Activated naive CD8-positive, alpha-beta T cell treated with anti-CD3 and anti-CD28 coated beads, Interleukin-2, amount 50 U/mL, for 24 hours (primary cell): Measurements from ENCODE around the gene BICDL1.
"Not testable (repeated sequence)": the region's sequence is repeated elsewhere in the genome, so short reads cannot be mapped to it uniquely, and the experiment has no call there.

Experiments
- ATAC-seq: fragments of 150-1000 bp; cut with Tn5 transposase; one replicate; pipeline ENCODE4 v1.10.0; 2021
- DNase-seq: peaks from one replicate; pipeline ENCODE4 v3.0.0; 2021
- H3K27ac Mint-ChIP-seq: one replicate; pipeline ENCODE4 v1.8.0; 2021; ENCODE audit warnings: mild to moderate bottlenecking, mixed read lengths
- H3K27me3 Mint-ChIP-seq: one replicate; pipeline ENCODE4 v1.8.0; 2021; ENCODE audit warnings: mixed read lengths
- H3K36me3 Mint-ChIP-seq: one replicate; pipeline ENCODE4 v1.8.0; 2021; ENCODE audit warnings: low read depth, mixed read lengths
- H3K4me1 Mint-ChIP-seq: one replicate; pipeline ENCODE4 v1.8.0; 2021; ENCODE audit warnings: mixed read lengths
- H3K4me3 Mint-ChIP-seq: one replicate; pipeline ENCODE4 v1.8.0; 2021; ENCODE audit warnings: mild to moderate bottlenecking, moderate library complexity, mixed read lengths
- H3K9me3 Mint-ChIP-seq: one replicate; pipeline ENCODE4 v1.8.0; 2021; ENCODE audit warnings: mixed read lengths

BICDL1 gene

GRCh38 chr12:119989731-119990381 is 820 bp downstream of the BICDL1 start:
- H3K27ac Mint-ChIP-seq = peak overlapping the region; percentile 90
- peaks cover 52% of the 10 kb centered on the region for H3K4me1 Mint-ChIP-seq
- no peaks in the 10 kb centered on the region for H3K9me3 Mint-ChIP-seq
- ATAC-seq (peak; percentile 12), DNase-seq (peak; percentile 81)
- H3K36me3 Mint-ChIP-seq = peaks cover 43% of the 10 kb centered on the region
- peak overlapping the region; percentile 94 for H3K4me3 Mint-ChIP-seq
- H3K27me3 Mint-ChIP-seq = peaks cover 3% of the 10 kb centered on the region

DNA sequence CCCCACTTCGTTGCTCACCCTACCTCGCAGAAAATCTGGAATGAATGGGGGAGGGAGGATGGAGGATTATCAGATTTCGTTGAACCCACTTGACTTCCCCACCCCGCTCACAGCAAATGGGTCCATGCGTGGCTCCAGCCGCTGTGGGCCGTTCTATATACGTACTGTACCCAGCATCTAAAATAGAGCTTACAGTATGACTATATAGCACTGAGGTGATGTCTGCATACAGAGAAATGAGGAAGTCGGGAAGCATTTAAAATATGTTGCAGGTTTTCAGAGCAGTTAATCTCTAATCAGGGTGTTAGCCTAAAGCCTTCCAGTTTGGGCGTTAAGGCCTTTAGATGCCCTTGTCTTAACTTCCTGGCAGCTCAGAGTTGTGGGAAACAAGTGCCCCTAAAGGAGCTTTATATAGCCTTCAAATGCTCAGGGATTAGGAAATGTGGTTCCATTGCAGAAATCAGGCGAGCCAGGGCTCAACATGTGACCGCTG is 1.4 kb downstream of the BICDL1 start:
- Mint-ChIP-seq H3K36me3 (peaks cover 49% of the 10 kb centered on the region), H3K27ac (peak overlapping the region; percentile 90), H3K27me3 (peaks cover 2% of the 10 kb centered on the region), H3K9me3 (no peaks in the 10 kb centered on the region), H3K4me1 (peaks cover 58% of the 10 kb centered on the region), H3K4me3 (peak overlapping the region; percentile 94)
- DNase-seq = no peak
- ATAC-seq = no peak

DNA sequence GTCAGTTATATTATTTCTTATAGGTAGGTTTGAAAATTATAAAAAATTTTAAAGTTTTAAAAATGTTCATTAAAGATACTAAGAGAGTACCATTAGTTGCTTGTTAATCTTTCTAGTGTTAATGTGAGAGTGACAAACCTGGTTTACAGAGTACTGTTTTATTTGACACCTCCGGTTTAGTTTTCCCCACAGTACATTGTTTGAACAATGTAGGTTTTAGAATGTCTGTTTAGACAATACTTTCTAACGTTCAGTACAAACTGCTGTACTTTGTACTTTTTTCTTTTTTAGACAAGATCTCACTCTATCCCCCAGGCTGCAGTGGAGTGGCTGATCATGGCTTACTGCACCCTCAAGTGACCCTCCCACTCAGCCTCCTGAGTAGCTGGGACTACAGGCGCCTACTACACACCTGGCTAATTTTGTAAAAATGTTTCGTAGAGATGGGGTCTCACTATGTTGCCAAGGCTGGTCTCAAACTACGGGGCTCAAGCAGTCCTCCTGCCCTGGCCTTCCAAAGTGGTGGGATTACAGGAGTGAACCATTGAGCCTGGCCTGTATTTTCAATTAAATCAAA is 3.2 kb downstream of the BICDL1 start:
- ATAC-seq (no peak), DNase-seq (no peak)
- H3K9me3 Mint-ChIP-seq = no peaks in the 10 kb centered on the region
- no peaks in the 10 kb centered on the region for H3K27me3 Mint-ChIP-seq
- H3K36me3 Mint-ChIP-seq = peaks cover 60% of the 10 kb centered on the region
- H3K4me1 Mint-ChIP-seq = peaks cover 67% of the 10 kb centered on the region
- H3K27ac Mint-ChIP-seq = peak overlapping the region; percentile 90
- peak overlapping the region; percentile 94 for H3K4me3 Mint-ChIP-seq

- ATAC-seq (no peak), DNase-seq (no peak)
- peaks cover 86% of the 10 kb centered on the region for H3K36me3 Mint-ChIP-seq
- no peaks in the 10 kb centered on the region for H3K9me3 Mint-ChIP-seq
- peaks cover 72% of the 10 kb centered on the region for H3K4me1 Mint-ChIP-seq
- H3K27me3 Mint-ChIP-seq = no peaks in the 10 kb centered on the region
- H3K27ac Mint-ChIP-seq = peak overlapping the region; percentile 49
- H3K4me3 Mint-ChIP-seq = no peak overlapping the region
Observed at GRCh38 chr12:119994892-119995658, 6.0 kb downstream of the BICDL1 start.

- ATAC-seq = no peak
Observed at GRCh38 chr12:119996417-119996816, 7.4 kb downstream of the BICDL1 start.

DNA sequence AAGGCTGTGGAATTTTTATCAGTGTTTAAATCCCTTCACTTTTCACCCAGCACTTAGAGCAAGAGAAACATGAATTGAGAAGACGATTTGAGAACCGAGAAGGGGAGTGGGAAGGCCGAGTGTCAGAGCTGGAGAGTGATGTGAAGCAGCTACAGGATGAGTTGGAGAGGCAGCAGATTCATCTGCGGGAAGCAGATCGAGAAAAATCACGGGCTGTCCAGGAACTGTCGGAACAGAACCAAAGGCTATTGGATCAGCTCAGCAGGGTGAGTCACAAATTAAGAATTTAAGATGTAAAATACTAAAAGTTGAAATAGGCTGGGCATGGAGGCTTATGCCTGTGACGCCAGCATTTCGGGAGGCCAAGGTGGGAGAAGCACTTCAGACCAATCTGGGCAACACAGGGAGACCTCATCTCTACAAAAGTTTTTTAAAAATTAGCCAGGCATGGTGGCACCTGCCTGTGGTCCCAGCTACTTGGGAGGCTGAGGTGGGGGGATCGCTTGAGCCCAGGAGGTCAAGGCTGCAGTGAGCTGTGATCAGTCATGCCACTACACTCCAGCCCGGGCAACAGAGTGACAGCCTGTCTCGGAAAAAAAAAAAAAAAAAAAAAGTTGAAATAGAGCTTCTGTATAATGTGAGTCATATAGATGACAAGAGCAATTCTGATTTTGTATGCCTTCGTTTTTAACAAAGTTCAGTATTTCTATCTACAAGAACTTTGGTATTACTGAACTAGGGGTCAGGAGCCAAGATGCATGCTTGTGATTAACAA is 9.6 kb downstream of the BICDL1 start:
- peak; percentile 47 for ATAC-seq
- peak overlapping the region; percentile 56 for H3K27ac Mint-ChIP-seq
- peaks cover 68% of the 10 kb centered on the region for H3K4me1 Mint-ChIP-seq
- DNase-seq = no peak
- H3K9me3 Mint-ChIP-seq = no peaks in the 10 kb centered on the region
- peaks cover 87% of the 10 kb centered on the region for H3K36me3 Mint-ChIP-seq
- peak overlapping the region; percentile 45 for H3K4me3 Mint-ChIP-seq
- H3K27me3 Mint-ChIP-seq = no peaks in the 10 kb centered on the region

More at GRCh38 chr12:119996417-119996816, 7.4 kb downstream of the BICDL1 start:
- no peak for DNase-seq
- Mint-ChIP-seq H3K36me3 (peaks cover 85% of the 10 kb centered on the region), H3K27ac (peak overlapping the region; percentile 30), H3K27me3 (no peaks in the 10 kb centered on the region), H3K4me3 (no peak overlapping the region), H3K9me3 (no peaks in the 10 kb centered on the region), H3K4me1 (peaks cover 74% of the 10 kb centered on the region)

DNA sequence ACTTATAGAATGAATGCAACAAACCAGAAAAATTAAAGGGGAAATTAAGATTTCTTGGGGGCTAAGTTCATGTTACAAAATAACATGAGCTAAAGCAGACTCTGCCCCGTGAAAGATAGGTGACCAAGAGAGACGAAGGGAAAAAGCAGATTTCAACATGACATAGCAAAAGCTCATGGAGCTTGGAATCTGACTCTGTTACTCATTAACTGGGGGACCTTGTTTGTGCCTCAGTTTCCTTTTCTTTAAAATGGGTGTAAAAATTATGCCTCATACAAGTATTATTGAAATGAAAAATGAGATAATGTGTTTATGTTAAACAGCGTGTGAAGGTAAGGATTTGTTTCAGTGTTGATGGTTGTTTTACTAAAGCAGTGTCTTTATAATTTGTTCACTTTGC is 11.5 kb downstream of the BICDL1 start:
- H3K9me3 Mint-ChIP-seq = no peaks in the 10 kb centered on the region
- no peak overlapping the region for H3K4me3 Mint-ChIP-seq
- peak overlapping the region; percentile 37 for H3K27ac Mint-ChIP-seq
- peaks cover 83% of the 10 kb centered on the region for H3K36me3 Mint-ChIP-seq
- ATAC-seq = no peak
- DNase-seq = no peak
- H3K27me3 Mint-ChIP-seq = no peaks in the 10 kb centered on the region
- peaks cover 63% of the 10 kb centered on the region for H3K4me1 Mint-ChIP-seq

GRCh38 chr12:120006258-120006975 is 17.4 kb downstream of the BICDL1 start:
- Mint-ChIP-seq H3K9me3 (no peaks in the 10 kb centered on the region), H3K4me3 (peak overlapping the region; percentile 51), H3K27me3 (no peaks in the 10 kb centered on the region), H3K27ac (peak overlapping the region; percentile 98), H3K4me1 (peaks cover 83% of the 10 kb centered on the region), H3K36me3 (peaks cover 81% of the 10 kb centered on the region)
- no peak for DNase-seq
- peak; percentile 85 for ATAC-seq

DNA sequence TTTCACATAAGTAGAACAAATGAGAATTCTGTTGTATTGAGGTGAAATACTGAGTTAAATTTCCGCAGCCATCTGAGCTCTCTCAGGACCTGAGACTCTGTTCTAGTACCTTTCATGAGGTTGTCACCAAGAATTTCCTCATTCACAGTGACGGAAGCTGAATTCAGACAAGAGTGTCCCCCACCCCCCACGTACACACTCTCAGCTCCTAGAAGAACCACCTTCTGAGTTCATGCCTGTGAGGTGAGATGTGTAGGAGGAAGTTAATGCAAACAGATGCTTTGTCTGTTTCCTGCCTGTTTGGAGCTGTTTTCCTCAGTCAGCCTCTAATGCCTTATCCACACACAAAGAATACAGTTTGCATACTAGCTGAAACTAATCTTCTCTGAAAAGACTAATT is 18.2 kb downstream of the BICDL1 start:
- peak; percentile 64 for DNase-seq
- peak; percentile 57 for ATAC-seq
- Mint-ChIP-seq H3K4me3 (peak overlapping the region; percentile 51), H3K9me3 (no peaks in the 10 kb centered on the region), H3K4me1 (peaks cover 84% of the 10 kb centered on the region), H3K27ac (peak overlapping the region; percentile 98), H3K27me3 (peaks cover 2% of the 10 kb centered on the region), H3K36me3 (peaks cover 74% of the 10 kb centered on the region)

GRCh38 chr12:120010661-120011230 is 21.7 kb downstream of the BICDL1 start:
- no peaks in the 10 kb centered on the region for H3K9me3 Mint-ChIP-seq
- peaks cover 3% of the 10 kb centered on the region for H3K27me3 Mint-ChIP-seq
- H3K36me3 Mint-ChIP-seq = peaks cover 66% of the 10 kb centered on the region
- DNase-seq = no peak
- peak overlapping the region; percentile 62 for H3K4me3 Mint-ChIP-seq
- no peak for ATAC-seq
- H3K27ac Mint-ChIP-seq = peak overlapping the region; percentile 98
- H3K4me1 Mint-ChIP-seq = peaks cover 99% of the 10 kb centered on the region

DNA sequence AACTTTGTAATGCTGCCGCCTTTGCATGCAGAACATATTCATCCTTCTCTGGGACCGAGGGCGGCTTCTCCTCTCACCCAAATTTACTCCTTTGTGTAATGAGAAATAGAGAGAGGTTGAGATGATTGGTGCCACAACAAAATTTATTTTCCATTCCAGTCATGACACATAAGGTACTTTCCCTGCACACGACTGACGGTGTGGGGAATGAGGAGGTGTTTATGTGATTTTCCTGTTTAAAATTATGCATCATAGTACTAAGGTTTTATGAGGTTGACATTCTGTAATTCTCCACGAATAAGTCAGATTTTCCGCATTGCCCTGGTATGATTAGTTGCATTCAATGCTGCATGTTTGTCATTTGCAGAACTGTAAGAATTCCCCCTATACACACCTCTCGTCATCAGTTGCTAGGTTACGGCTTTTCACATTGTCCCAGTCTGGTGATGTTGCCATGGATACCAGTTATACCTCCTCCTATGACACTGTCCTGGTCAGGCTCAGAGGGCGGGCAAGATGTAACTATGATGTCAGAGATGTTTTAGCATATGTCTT is 23.1 kb downstream of the BICDL1 start:
- Mint-ChIP-seq H3K27ac (peak overlapping the region; percentile 98), H3K9me3 (peaks cover 4% of the 10 kb centered on the region), H3K4me1 (peaks cover 98% of the 10 kb centered on the region), H3K27me3 (peaks cover 3% of the 10 kb centered on the region), H3K36me3 (peaks cover 68% of the 10 kb centered on the region), H3K4me3 (peak overlapping the region; percentile 72)
- ATAC-seq (peak; percentile 81), DNase-seq (peak; percentile 74)

DNA sequence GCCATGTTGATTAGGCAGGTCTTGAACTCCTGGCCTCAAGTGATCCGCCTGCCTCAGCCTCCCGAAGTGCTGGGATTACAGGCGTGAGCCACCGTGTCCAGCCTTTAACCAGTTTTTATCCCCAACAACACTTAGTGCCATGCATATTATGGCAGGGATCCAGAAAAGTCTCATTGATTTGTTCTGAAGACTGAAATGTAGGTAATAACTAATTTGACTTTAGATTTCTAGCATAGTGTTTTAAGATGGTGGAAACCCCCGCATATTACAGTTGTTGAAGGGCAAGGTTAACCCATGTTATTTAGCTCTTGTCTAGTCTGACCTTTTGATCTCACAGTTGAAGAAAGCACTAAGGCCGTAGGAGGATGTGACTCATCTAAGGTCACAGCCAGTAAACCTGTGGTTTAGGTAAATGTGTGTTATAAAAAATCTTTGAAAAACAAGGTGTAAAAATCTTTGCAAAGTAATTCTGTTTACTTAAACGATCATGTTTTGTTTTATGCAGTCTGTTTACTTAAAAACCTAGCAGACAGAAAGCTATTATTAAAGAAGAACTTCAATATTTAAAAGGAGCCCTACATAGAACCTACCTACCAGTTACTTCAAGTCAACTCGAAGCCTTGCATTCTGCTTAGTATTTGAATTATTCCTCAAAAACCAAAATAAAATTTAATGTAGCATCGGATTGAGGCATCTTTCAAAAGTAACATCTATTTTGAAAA is 24.8 kb downstream of the BICDL1 start:
- peaks cover 97% of the 10 kb centered on the region for H3K4me1 Mint-ChIP-seq
- H3K4me3 Mint-ChIP-seq = peak overlapping the region; percentile 72

GRCh38 chr12:120014381-120014735 is 25.3 kb downstream of the BICDL1 start:
- H3K4me3 Mint-ChIP-seq = peak overlapping the region; percentile 72
- peak overlapping the region; percentile 98 for H3K27ac Mint-ChIP-seq
- H3K27me3 Mint-ChIP-seq, DNase-seq, ATAC-seq, H3K9me3 Mint-ChIP-seq: not testable (repeated sequence)
- peaks cover 59% of the 10 kb centered on the region for H3K36me3 Mint-ChIP-seq
- H3K4me1 Mint-ChIP-seq = peaks cover 96% of the 10 kb centered on the region

More for the DNA sequence above, 24.8 kb downstream of the BICDL1 start:
- Mint-ChIP-seq H3K27ac (peak overlapping the region; percentile 98), H3K9me3 (peaks cover 4% of the 10 kb centered on the region), H3K36me3 (peaks cover 61% of the 10 kb centered on the region), H3K27me3 (peaks cover 3% of the 10 kb centered on the region)
- DNase-seq (no peak), ATAC-seq (peak; percentile 29)
